ENCODE data around the gene WWOX.

WWOX gene

DNA sequence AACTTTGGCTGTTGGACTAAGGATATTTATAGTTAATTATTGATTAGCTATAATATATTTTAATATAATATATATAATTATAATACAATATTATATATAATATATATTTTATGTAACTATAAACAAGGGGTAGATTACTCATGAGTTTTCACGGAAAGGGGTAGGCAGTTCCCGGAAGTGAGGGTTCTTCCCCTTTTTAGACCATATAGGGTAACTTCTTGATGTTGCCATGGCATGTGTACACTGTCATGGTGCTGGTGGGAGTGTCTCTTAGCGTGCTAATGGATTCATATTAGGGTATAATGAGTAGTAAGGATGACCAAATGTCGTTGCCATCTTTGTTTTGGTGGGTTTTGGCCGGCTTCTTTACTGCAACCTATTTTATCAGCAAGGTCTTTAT, 315.6 kb downstream of the WWOX start:
- no peaks in the 10 kb centered on the region for H3K27me3 ChIP-seq (ENCODE audit: control insufficient read depth, insufficient read depth, low read length)
- no peak overlapping the region for H3K9ac ChIP-seq (ENCODE audit: low read length)
- no peaks in the 10 kb centered on the region for H3K9me3 ChIP-seq (ENCODE audit: control insufficient read depth, low read length)
- H3K4me3 ChIP-seq (ENCODE audit: low read length) = no peak overlapping the region
- H3K36me3 ChIP-seq (ENCODE audit: control insufficient read depth, insufficient read depth, low read length) = no peaks in the 10 kb centered on the region
- H3K4me1 ChIP-seq (ENCODE audit: control insufficient read depth, insufficient read depth, low read length) = no peaks in the 10 kb centered on the region

DNA sequence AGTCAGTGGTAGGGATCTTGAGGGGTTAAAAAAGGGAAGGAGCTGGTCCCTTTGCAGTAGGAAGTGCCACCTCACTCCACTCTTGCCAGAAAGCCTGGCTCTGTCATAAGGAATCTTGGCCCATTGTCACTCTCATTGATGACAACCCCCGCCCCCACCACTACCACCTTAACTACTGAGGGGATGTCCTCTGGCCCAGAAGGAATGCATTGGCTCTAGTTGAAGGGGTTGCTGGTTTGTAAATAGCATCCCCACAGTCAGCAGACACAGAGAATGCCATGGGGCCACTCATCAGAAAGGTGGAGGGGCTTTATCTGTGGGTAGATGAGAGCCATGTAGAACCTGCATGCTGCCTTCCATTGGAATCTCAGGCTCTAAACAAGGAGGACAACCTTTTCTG, 316.2 kb downstream of the WWOX start:
- Histone ChIP-seq H3K27me3 (ENCODE audit: control insufficient read depth, insufficient read depth, low read length) (no peaks in the 10 kb centered on the region), H3K4me3 (ENCODE audit: low read length) (no peak overlapping the region), H3K9ac (ENCODE audit: low read length) (no peak overlapping the region), H3K4me1 (ENCODE audit: control insufficient read depth, insufficient read depth, low read length) (no peaks in the 10 kb centered on the region), H3K9me3 (ENCODE audit: control insufficient read depth, low read length) (no peaks in the 10 kb centered on the region), H3K36me3 (ENCODE audit: control insufficient read depth, insufficient read depth, low read length) (no peaks in the 10 kb centered on the region)

DNA sequence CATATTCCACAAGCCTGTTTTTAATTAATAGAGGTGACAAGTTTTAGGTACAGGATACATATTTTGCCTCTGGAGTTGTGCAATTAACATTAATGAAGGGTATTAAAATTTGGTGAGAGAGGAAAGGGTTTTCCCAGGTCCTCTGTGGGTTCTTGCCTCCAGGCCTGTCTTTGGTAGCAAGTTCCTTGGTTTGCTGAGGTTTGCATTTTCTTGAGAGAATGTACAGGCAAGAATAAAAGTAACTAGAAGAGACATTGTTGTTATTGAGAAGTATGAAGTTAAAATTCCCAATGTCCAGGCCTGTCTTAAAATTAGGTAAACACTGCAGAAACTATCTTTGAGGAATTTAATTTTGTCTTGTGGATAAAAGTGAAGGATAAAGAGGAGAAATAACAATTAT, 316.9 kb downstream of the WWOX start:
- Histone ChIP-seq H3K36me3 (ENCODE audit: control insufficient read depth, insufficient read depth, low read length) (no peaks in the 10 kb centered on the region), H3K9ac (ENCODE audit: low read length) (no peak overlapping the region), H3K4me3 (ENCODE audit: low read length) (no peak overlapping the region), H3K4me1 (ENCODE audit: control insufficient read depth, insufficient read depth, low read length) (no peaks in the 10 kb centered on the region), H3K27me3 (ENCODE audit: control insufficient read depth, insufficient read depth, low read length) (no peaks in the 10 kb centered on the region), H3K9me3 (ENCODE audit: control insufficient read depth, low read length) (no peaks in the 10 kb centered on the region)

DNA sequence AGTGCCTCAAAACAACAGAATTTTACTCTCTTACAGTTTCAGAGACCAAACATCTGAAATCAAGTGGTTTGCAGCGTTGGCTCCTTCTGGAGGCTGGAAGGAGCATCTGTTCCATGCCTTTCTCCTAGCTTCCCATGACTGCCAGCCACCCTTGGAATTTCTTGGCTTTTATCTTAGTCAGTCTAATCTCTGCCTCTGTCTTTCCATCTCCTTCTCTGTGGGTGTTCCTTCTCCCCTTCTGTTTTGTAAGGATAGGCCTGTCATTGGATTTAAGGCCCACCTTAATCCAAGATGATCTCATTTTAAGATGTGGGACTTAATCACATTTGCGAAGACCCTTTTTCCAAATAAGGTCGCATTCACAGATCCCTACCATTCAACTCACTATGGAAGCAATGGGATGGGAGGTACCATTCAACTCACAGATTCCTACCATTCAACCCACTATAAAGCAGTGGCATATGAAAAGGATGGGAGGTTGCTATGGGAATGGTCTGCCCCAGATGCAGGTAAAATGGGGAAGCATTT, 321.8 kb downstream of the WWOX start:
- Histone ChIP-seq H3K9me3 (ENCODE audit: control insufficient read depth, low read length) (no peaks in the 10 kb centered on the region), H3K9ac (ENCODE audit: low read length) (no peak overlapping the region), H3K4me3 (ENCODE audit: low read length) (no peak overlapping the region), H3K36me3 (ENCODE audit: control insufficient read depth, insufficient read depth, low read length) (no peaks in the 10 kb centered on the region), H3K27me3 (ENCODE audit: control insufficient read depth, insufficient read depth, low read length) (no peaks in the 10 kb centered on the region), H3K4me1 (ENCODE audit: control insufficient read depth, insufficient read depth, low read length) (no peaks in the 10 kb centered on the region)

DNA sequence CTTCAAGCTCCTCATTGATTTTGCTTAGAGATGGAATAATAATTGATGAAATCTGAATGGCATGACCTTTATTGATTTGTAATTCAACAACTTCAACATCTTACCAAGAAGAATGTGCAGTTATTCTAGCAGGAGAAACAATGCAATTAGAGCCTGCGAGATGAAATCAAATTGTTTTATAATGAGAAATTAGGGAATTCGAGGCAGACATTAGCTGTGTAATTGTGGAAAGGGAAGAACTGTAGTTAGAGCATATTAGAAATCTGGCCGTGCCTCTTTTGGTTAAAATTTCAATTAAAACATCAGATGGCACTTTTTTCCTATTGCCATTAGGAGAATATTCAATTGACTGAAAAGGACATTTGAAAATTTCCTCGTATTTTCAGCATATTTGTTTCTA, 325.8 kb downstream of the WWOX start:
- Histone ChIP-seq H3K9me3 (ENCODE audit: control insufficient read depth, low read length) (no peaks in the 10 kb centered on the region), H3K36me3 (ENCODE audit: control insufficient read depth, insufficient read depth, low read length) (no peaks in the 10 kb centered on the region), H3K27me3 (ENCODE audit: control insufficient read depth, insufficient read depth, low read length) (no peaks in the 10 kb centered on the region), H3K9ac (ENCODE audit: low read length) (no peak overlapping the region), H3K4me3 (ENCODE audit: low read length) (no peak overlapping the region), H3K4me1 (ENCODE audit: control insufficient read depth, insufficient read depth, low read length) (no peaks in the 10 kb centered on the region)

DNA sequence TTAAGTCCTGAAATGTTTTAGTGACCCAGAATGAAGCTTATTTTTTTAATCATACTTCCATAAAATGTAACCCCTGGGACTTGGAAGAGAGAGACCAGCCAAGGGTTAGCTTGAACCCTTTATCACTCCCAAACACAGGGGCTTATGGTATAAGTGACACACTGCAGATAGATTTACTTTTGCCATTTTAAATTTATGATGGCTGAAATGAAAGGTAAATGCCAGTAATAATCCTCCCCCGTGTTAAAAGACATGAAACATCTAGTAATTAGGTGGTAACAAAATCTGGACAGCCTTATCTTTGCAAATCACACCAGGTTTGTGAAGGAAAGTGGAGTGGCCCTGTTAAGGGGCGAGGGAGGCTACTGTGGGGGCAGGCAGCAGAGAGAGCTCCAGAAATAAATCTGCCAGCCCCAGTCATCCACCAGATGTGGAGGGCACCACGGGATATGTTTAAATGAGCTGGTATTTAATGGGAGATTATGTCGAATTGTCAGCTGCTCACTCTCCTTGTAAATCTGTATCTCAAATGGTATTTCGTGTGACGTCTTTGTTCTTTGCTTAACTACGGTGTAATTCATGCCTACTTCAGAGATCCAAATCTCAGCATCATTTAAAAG, 326.5 kb downstream of the WWOX start:
- Histone ChIP-seq H3K9ac (ENCODE audit: low read length) (no peak overlapping the region), H3K9me3 (ENCODE audit: control insufficient read depth, low read length) (no peaks in the 10 kb centered on the region), H3K36me3 (ENCODE audit: control insufficient read depth, insufficient read depth, low read length) (no peaks in the 10 kb centered on the region), H3K27me3 (ENCODE audit: control insufficient read depth, insufficient read depth, low read length) (no peaks in the 10 kb centered on the region), H3K4me3 (ENCODE audit: low read length) (no peak overlapping the region), H3K4me1 (ENCODE audit: control insufficient read depth, insufficient read depth, low read length) (no peaks in the 10 kb centered on the region)

DNA sequence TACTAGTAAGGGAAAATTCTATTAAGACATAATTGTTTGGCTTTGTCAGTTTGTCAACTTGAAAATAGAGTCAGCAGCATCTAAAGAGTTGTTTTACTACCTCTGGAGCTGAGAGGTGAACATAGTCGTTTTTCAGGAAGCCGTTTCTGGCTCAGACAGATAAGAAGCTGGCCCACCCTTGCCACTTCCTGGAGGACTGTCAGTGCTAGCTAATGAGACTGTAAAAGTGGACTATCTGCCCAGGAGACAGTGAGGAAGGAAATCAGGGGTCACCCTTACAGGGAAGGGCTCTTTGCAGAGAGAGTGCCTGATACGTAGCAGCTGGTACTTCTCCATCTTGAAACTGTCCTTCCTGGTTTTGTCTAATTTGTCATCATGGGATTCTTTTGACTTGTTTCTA, 328.7 kb downstream of the WWOX start:
- H3K36me3 ChIP-seq (ENCODE audit: control insufficient read depth, insufficient read depth, low read length) = no peaks in the 10 kb centered on the region
- no peak overlapping the region for H3K4me3 ChIP-seq (ENCODE audit: low read length)
- H3K4me1 ChIP-seq (ENCODE audit: control insufficient read depth, insufficient read depth, low read length) = no peaks in the 10 kb centered on the region
- H3K27me3 ChIP-seq (ENCODE audit: control insufficient read depth, insufficient read depth, low read length) = no peaks in the 10 kb centered on the region
- no peak overlapping the region for H3K9ac ChIP-seq (ENCODE audit: low read length)
- H3K9me3 ChIP-seq (ENCODE audit: control insufficient read depth, low read length) = no peaks in the 10 kb centered on the region

DNA sequence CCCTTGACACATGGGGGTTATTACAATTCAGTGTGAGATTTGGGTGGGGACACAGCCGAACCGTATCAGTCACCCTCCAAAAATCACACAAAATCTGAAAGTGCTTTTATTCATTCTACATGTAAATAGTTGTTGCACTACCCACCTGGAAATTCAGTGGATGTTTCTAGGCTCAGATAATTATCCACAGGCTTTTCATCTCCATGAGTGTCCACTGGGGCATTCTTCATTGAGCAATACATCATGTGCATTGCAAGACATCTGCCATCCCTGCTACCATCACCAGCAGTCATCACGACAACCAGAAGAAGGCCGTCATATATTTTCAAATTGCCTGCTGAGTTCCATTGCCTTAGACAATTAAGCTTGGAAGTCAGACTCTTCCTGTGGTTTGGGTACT, 330.8 kb downstream of the WWOX start:
- Histone ChIP-seq H3K4me3 (ENCODE audit: low read length) (no peak overlapping the region), H3K4me1 (ENCODE audit: control insufficient read depth, insufficient read depth, low read length) (no peaks in the 10 kb centered on the region), H3K36me3 (ENCODE audit: control insufficient read depth, insufficient read depth, low read length) (no peaks in the 10 kb centered on the region), H3K27me3 (ENCODE audit: control insufficient read depth, insufficient read depth, low read length) (no peaks in the 10 kb centered on the region), H3K9ac (ENCODE audit: low read length) (no peak overlapping the region), H3K9me3 (ENCODE audit: control insufficient read depth, low read length) (no peaks in the 10 kb centered on the region)

DNA sequence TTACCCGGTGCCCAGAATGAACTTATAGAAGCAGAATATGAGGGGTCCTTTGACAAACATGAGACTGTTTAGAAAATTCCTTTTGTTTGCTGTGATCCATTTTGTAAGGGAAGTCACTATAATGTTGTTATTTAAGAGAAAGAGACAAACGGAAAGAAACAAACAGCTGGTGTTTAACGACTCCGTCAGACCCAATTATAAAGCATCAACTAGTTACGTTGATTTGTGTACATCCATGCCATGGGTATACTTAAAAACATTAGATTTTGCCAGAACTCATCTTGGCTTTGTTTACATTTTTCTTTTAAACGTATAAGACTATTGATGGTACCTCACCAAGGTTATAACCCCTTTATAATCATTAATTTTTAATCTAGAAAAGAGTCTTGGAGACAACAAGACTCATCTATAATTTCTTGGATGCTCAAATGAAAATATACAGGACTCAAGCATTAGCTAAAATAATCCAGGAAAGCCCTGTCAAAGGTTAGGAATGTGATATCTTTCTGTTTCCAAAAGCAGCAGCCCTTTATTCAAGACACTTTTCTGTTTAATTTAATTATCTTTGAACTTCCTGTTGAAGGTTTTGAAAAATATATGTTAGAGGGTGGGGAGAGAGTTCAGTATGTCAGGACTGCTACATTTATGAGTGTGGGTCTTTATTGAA, 331.7 kb downstream of the WWOX start:
- Histone ChIP-seq H3K27me3 (ENCODE audit: control insufficient read depth, insufficient read depth, low read length) (no peaks in the 10 kb centered on the region), H3K36me3 (ENCODE audit: control insufficient read depth, insufficient read depth, low read length) (no peaks in the 10 kb centered on the region), H3K9me3 (ENCODE audit: control insufficient read depth, low read length) (no peaks in the 10 kb centered on the region), H3K4me1 (ENCODE audit: control insufficient read depth, insufficient read depth, low read length) (no peaks in the 10 kb centered on the region), H3K9ac (ENCODE audit: low read length) (no peak overlapping the region), H3K4me3 (ENCODE audit: low read length) (no peak overlapping the region)

DNA sequence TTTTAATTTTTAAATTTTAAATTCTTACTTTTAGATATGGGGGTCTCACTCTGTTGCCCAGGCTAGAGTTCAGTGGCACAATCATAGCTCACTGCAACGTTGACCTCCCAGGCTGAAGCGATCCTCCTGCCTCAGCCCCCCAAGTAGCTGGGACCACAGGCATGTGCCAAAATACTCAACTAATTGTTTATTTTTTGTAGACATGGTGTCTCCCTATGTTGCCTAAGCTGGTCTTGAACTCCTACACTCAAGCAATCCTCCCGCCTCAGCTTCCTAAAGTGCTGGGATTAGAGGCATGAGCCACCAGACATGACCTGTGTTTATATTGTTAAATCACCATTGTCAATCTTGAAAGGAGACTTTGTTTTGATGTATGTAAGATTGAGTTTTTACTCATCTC, 332.2 kb downstream of the WWOX start:
- Histone ChIP-seq H3K36me3 (ENCODE audit: control insufficient read depth, insufficient read depth, low read length) (no peaks in the 10 kb centered on the region), H3K9me3 (ENCODE audit: control insufficient read depth, low read length) (no peaks in the 10 kb centered on the region), H3K4me1 (ENCODE audit: control insufficient read depth, insufficient read depth, low read length) (no peaks in the 10 kb centered on the region), H3K4me3 (ENCODE audit: low read length) (no peak overlapping the region), H3K9ac (ENCODE audit: low read length) (no peak overlapping the region), H3K27me3 (ENCODE audit: control insufficient read depth, insufficient read depth, low read length) (no peaks in the 10 kb centered on the region)

DNA sequence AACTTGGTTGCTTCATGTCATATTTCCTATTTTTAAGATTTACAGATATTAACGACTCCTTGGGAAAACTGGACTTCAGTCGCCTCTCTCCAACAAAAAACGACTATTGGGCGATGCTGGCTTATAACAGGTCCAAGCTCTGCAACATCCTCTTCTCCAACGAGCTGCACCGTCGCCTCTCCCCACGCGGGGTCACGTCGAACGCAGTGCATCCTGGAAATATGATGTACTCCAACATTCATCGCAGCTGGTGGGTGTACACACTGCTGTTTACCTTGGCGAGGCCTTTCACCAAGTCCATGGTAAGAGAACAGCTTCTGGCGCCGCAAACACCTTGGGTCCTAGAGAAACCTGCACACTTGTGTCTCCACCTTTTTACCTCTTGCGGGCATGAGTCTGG, 333.0 kb downstream of the WWOX start:
- Histone ChIP-seq H3K9ac (ENCODE audit: low read length) (no peak overlapping the region), H3K4me3 (ENCODE audit: low read length) (no peak overlapping the region), H3K9me3 (ENCODE audit: control insufficient read depth, low read length) (no peaks in the 10 kb centered on the region), H3K36me3 (ENCODE audit: control insufficient read depth, insufficient read depth, low read length) (no peaks in the 10 kb centered on the region), H3K27me3 (ENCODE audit: control insufficient read depth, insufficient read depth, low read length) (no peaks in the 10 kb centered on the region), H3K4me1 (ENCODE audit: control insufficient read depth, insufficient read depth, low read length) (no peaks in the 10 kb centered on the region)

DNA sequence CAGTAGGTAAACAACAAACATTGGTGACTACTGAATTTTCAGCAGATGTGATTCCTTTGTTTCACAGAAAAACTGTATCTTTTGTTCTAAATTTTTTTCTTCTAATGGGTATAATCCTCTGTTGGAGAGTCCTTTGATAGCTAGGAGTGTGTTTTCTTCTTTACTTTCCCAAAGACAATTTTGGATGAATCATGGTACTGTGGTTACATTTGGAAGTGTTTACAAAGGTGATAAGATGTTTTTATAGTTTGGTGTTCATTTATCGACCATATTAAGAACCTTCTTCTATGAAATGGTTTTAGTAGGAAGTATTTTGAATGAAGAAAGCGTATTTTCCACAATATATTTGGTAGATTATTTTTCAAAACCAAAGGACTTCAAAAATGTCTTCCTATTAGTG, 333.7 kb downstream of the WWOX start:
- H3K4me1 ChIP-seq (ENCODE audit: control insufficient read depth, insufficient read depth, low read length) = no peaks in the 10 kb centered on the region
- no peaks in the 10 kb centered on the region for H3K27me3 ChIP-seq (ENCODE audit: control insufficient read depth, insufficient read depth, low read length)
- no peak overlapping the region for H3K9ac ChIP-seq (ENCODE audit: low read length)
- H3K36me3 ChIP-seq (ENCODE audit: control insufficient read depth, insufficient read depth, low read length) = no peaks in the 10 kb centered on the region
- no peak overlapping the region for H3K4me3 ChIP-seq (ENCODE audit: low read length)
- H3K9me3 ChIP-seq (ENCODE audit: control insufficient read depth, low read length) = no peaks in the 10 kb centered on the region

Measured in mucosa of stomach (tissue), 1 donor.